ENCODE measurements around the gene CD93. TPM values are rescaled to one million over a fixed set of nuclear protein-coding genes. Genes with fewer than 3 reads are reported as not detected.

Gene CD93
- total RNA-seq, 1 donor from 2014 or later = not detected

GRCh38 chr20:23072892-23073586, 13.1 kb downstream of the CD93 start:
- H3K36me3 ChIP-seq = no peaks in the 10 kb centered on the region
- H3K9me3 ChIP-seq (ENCODE audit: low read depth) = no peaks in the 10 kb centered on the region
- H3K27ac Mint-ChIP-seq = no peak overlapping the region
- H3K36me3 Mint-ChIP-seq = no peaks in the 10 kb centered on the region
- no peak overlapping the region for H3K4me2 ChIP-seq
- H3K27ac ChIP-seq = no peak overlapping the region
- TF ChIP-seq EZH2phosphoT487 (IDR thresholded peaks at IDR 0.05) (no peak), EZH2 (IDR thresholded peaks at IDR 0.05) (no peak)
- H3K79me2 ChIP-seq (ENCODE audit: low read depth) = no peaks in the 10 kb centered on the region
- no peaks in the 10 kb centered on the region for H3K27me3 ChIP-seq
- H3K9ac ChIP-seq = no peak overlapping the region
- peaks cover 17% of the 10 kb centered on the region for H3K4me1 Mint-ChIP-seq
- no peak overlapping the region for H3K4me3 Mint-ChIP-seq
- DNase-seq (ENCODE audit: low spot score) = no peak
- peaks cover 3% of the 10 kb centered on the region for H3K27me3 Mint-ChIP-seq (ENCODE audit: insufficient read depth, low read depth)
- no peaks in the 10 kb centered on the region for H3F3A ChIP-seq (ENCODE audit: low read depth)
- H3K4me3 ChIP-seq = no peak overlapping the region
- peaks cover 6% of the 10 kb centered on the region for H3K4me1 ChIP-seq
- no peaks in the 10 kb centered on the region for H3K9me3 Mint-ChIP-seq
- no peaks in the 10 kb centered on the region for H4K20me1 ChIP-seq (ENCODE audit: low read depth)
- H2AFZ ChIP-seq (replicated peaks) = no peak overlapping the region

GRCh38 chr20:23071996-23072395, 14.1 kb downstream of the CD93 start:
- Histone ChIP-seq H3K9me3 (ENCODE audit: low read depth) (no peaks in the 10 kb centered on the region), H2AFZ (replicated peaks) (no peak overlapping the region), H3K36me3 (no peaks in the 10 kb centered on the region), H3F3A (ENCODE audit: low read depth) (no peaks in the 10 kb centered on the region), H3K79me2 (ENCODE audit: low read depth) (no peaks in the 10 kb centered on the region), H3K9ac (no peak overlapping the region), H3K4me2 (no peak overlapping the region), H4K20me1 (ENCODE audit: low read depth) (no peaks in the 10 kb centered on the region), H3K27ac (no peak overlapping the region), H3K4me1 (peaks cover 6% of the 10 kb centered on the region), H3K27me3 (no peaks in the 10 kb centered on the region), H3K4me3 (no peak overlapping the region)
- DNase-seq (ENCODE audit: low spot score) = no peak
- TF ChIP-seq CTCF (IDR thresholded peaks at IDR 0.05) (no peak), EZH2 (IDR thresholded peaks at IDR 0.05) (no peak), EZH2phosphoT487 (IDR thresholded peaks at IDR 0.05) (no peak)
- H3K36me3 Mint-ChIP-seq = no peaks in the 10 kb centered on the region
- H3K4me3 Mint-ChIP-seq = no peak overlapping the region
- H3K27ac Mint-ChIP-seq = no peak overlapping the region
- no peaks in the 10 kb centered on the region for H3K27me3 Mint-ChIP-seq (ENCODE audit: insufficient read depth, low read depth)
- H3K9me3 Mint-ChIP-seq = no peaks in the 10 kb centered on the region
- H3K4me1 Mint-ChIP-seq = peaks cover 12% of the 10 kb centered on the region

- no peak overlapping the region for H3K4me2 ChIP-seq
- H3K27me3 ChIP-seq = no peaks in the 10 kb centered on the region
- H3K4me1 ChIP-seq = peaks cover 6% of the 10 kb centered on the region
- Mint-ChIP-seq H3K27ac (no peak overlapping the region), H3K9me3 (no peaks in the 10 kb centered on the region), H3K4me3 (no peak overlapping the region), H3K27me3 (ENCODE audit: insufficient read depth, low read depth) (no peaks in the 10 kb centered on the region), H3K4me1 (peaks cover 12% of the 10 kb centered on the region), H3K36me3 (no peaks in the 10 kb centered on the region)
- no peak overlapping the region for H3K9ac ChIP-seq
- no peaks in the 10 kb centered on the region for H3K79me2 ChIP-seq (ENCODE audit: low read depth)
- no peaks in the 10 kb centered on the region for H3K9me3 ChIP-seq (ENCODE audit: low read depth)
- H3K4me3 ChIP-seq = no peak overlapping the region
- H3K27ac ChIP-seq = no peak overlapping the region
- TF ChIP-seq EZH2phosphoT487 (IDR thresholded peaks at IDR 0.05) (no peak), EZH2 (IDR thresholded peaks at IDR 0.05) (no peak), CTCF (IDR thresholded peaks at IDR 0.05) (no peak)
- no peaks in the 10 kb centered on the region for H3F3A ChIP-seq (ENCODE audit: low read depth)
- H2AFZ ChIP-seq (replicated peaks) = no peak overlapping the region
- H4K20me1 ChIP-seq (ENCODE audit: low read depth) = no peaks in the 10 kb centered on the region
- H3K36me3 ChIP-seq = no peaks in the 10 kb centered on the region
- DNase-seq (ENCODE audit: low spot score) = no peak
Measured at GRCh38 chr20:23071398-23071797, 14.7 kb downstream of the CD93 start.

GRCh38 chr20:23069108-23069507, 17.0 kb downstream of the CD93 start:
- H3K36me3 ChIP-seq = no peaks in the 10 kb centered on the region
- no peaks in the 10 kb centered on the region for H3K27me3 ChIP-seq
- no peak overlapping the region for H3K4me2 ChIP-seq
- no peak overlapping the region for H3K27ac ChIP-seq
- H3K27ac Mint-ChIP-seq = no peak overlapping the region
- H3K4me3 ChIP-seq = no peak overlapping the region
- H3K9me3 ChIP-seq (ENCODE audit: low read depth) = no peaks in the 10 kb centered on the region
- peaks cover 17% of the 10 kb centered on the region for H3K4me1 ChIP-seq
- TF ChIP-seq EZH2phosphoT487 (IDR thresholded peaks at IDR 0.05) (no peak), CTCF (IDR thresholded peaks at IDR 0.05) (no peak), EZH2 (IDR thresholded peaks at IDR 0.05) (no peak)
- H3F3A ChIP-seq (ENCODE audit: low read depth) = no peaks in the 10 kb centered on the region
- no peaks in the 10 kb centered on the region for H3K9me3 Mint-ChIP-seq
- H3K9ac ChIP-seq = no peak overlapping the region
- H4K20me1 ChIP-seq (ENCODE audit: low read depth) = no peaks in the 10 kb centered on the region
- no peaks in the 10 kb centered on the region for H3K79me2 ChIP-seq (ENCODE audit: low read depth)
- H3K36me3 Mint-ChIP-seq = no peaks in the 10 kb centered on the region
- H3K4me1 Mint-ChIP-seq = peaks cover 23% of the 10 kb centered on the region
- H3K27me3 Mint-ChIP-seq (ENCODE audit: insufficient read depth, low read depth) = no peaks in the 10 kb centered on the region
- H2AFZ ChIP-seq (replicated peaks) = no peak overlapping the region
- DNase-seq (ENCODE audit: low spot score) = no peak
- H3K4me3 Mint-ChIP-seq = no peak overlapping the region
